Activated effector memory CD4-positive, alpha-beta T cell treated with Interleukin-2 at 50 U/mL for 16 hours (primary cell): ENCODE measurements around the gene TOLLIP.
"Not testable (repeated sequence)": the region's sequence is repeated elsewhere in the genome, so short reads cannot be mapped to it uniquely, and the experiment has no call there.

Experiments used
- DNase-seq: peaks from one replicate; pipeline ENCODE4 v3.0.0-alpha.2; 2020

TOLLIP gene

DNA sequence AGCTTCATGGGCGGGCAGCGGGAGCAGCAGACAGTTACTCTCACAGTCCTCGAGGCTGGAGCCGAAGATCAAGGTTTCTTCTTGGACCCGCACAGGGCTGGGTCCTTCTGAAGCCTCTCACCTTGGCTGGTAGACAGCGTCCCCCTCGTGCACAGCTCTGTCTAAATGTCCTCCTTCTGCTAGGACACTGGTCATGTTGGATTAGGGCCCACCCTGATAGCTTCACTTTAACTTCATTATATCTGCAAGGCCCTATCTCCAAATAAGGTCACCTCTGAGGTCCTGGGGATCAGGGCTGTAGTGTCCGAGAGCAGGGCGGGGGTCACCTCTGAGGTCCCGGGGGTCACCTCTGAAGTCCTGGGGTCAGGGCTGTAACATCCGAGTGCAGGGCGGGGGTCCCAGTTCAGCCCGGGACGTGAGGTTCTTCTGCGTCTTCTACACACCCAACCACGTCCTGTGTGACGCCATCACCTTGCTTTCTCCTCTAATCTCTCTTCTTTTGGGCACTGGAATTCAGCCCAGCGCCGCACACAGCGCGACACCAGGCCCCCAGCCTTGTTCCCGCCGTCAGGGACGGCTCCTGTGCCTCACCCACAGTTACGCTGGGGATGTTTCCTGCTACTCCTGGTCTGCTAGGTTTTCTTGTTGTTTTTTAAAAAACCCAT is 34.1 kb upstream of the TOLLIP start:
- no peak for DNase-seq

DNA sequence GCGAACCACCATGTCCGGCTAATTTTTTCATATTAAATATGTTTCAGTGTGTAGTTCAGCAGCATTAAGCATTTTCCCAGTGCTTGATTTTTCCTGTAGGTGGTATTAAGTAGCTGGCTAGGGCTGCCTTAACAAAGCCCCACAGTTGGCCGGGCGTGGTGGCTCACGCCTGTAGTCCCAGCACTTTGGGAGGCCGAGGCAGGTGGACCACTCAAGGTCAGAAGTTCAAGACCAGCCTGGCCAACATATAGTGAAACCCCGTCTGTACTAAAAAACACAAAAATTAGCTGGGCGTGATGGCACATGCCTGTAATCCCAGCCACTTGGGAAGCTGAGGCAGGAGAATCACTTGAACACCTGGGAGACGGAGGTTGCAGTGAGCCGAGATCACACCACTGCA is 33.5 kb upstream of the TOLLIP start:
- no peak for DNase-seq

DNA sequence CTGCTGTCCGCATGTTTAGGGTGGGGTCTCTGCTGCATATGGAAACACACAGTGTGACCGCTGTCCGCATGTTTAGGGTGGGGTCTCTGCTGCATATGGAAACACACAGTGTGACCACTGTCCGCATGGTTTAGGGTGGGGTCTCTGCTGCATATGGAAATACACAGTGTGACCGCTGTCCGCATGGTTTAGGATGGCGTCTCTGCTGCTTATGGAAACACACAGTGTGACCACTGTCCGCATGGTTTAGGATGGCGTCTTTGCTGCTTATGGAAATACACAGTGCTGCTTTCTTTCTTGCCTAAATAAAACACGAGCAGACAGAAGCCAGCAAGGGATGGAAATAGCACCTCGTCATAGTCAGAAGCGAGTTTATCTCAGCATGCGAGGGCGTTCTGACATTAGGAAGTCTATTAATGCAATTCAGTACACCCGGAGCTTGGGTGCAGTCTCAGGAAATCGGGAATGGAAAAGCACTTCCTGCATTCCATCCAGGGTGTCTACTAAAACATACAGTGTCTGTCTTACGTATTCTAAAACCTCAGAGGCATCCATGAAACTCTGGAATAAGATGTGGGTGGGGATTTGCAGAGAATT is 32.6 kb upstream of the TOLLIP start:
- no peak for DNase-seq

DNA sequence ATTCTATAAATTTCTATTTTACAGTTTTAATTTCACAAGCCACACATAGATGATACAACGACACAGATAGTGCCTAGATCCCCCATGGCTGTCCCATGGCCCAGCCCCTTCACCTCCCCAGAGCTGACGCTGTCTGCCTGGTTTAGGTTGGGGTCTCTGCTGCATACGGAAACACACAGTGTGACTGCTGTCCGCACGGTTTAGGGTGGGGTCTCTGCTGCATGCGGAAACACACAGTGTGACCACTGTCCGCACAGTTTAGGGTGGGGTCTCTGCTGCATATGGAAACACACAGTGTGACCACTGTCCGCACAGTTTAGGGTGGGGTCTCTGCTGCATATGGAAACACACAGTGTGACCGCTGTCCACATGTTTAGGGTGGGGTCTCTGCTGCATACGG is 31.8 kb upstream of the TOLLIP start:
- DNase-seq = not testable (repeated sequence)

DNA sequence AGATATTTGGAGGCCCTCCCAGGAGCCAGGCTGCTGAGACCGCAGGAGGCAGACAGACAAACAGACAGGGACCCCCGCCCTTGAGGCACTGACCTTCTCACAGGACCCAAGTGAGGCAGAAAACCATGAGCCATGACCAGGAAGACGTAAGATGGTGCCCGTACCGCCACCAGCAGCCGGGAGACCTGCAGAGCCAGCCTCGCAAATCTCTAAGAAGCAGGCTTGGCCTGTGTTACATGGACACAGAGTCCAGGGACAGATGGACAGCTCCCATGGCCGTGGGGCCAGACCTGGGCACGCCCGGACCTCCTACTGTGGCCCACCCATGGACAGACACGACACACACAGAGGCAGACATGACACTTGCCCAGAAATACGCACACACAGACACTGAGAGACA is 30.7 kb upstream of the TOLLIP start:
- no peak for DNase-seq

DNA sequence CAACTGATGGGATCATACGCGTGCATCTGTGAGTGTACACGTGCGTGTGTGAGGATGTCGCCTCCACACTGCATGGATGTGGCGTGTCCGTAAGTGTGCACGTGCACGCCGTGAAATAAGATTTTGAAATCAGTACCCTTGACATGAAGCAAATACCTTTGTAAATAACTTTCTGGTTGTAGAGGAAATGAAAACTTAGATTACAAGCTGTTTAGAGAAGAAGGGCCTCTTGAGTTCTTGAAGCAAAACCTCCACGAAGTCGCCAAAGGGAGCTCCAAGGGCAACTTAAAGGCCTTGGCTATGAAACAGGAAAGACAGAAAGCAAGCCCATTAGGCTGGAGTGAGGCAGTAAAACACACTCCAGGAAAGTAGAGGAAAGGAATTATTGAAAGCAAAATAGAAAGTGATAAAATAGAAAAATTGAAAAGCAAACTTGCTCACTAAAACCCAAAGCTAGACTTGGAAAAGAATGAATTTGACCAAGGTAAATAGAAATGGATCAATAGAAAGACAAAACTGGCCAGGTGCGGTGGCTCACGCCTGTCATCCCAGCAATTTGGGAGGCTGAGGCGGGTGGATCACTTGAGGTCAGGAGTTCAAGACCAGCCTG is 29.7 kb upstream of the TOLLIP start:
- DNase-seq = no peak

DNA sequence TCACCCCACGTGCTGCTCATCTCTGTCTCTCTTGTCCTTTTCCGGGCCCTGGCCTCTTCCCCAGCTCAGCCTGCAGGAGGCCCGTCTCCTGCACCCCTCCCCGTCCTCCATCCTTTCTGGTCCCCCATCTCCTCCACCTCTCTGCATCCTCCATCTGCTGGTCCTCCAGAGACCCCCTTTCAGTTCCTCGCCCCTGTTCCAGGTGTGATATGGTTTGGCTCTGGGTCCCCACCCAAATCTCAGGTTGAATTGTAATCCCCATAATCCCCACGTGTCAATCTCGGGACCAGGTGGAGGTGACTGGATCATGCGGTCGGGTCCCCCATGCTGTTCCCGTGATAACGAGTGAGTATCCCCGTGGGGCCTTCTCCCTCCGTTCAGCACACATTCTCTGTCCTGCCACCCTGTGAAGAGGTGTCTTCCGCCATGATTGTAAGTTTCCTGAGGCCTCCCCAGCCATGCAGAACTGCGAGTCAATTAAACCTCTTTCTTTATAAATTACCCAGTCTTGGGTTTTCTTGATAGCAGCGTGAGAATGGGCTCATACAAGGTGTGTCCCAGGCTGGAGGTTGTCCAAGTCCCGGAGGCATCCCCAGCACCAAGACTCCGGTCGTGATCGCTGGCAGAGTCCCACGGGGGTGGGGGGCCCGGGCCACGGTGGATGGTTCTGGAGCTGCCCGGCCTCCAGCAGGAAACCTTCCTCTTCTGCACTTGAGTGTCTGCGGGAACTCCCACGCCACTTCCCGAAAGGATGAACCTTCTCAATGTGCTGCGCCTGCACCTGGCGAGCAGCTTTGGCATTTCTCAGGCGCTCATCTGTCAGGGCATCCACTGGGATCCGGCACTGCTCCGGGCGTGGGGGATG is 29.0 kb upstream of the TOLLIP start:
- DNase-seq = peak; percentile 9

DNA sequence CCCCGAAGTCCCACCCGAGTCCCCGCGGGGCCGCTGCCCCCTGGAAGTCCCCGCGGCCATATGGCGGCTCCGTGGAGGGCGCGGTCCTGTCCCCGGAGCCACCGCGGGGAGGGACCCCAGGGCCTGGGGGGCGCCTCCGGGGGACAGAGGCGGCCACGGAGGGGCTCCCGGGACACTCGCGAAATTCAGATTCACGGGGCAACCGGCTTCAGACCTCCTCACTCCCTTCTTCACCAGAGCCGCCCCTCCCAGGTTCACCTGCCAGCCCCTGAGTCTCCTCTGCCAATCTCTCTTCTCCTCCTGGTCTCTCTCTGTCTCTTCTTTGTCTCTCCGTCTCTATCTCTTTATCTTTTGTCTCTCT is 28.2 kb upstream of the TOLLIP start:
- no peak for DNase-seq

DNA sequence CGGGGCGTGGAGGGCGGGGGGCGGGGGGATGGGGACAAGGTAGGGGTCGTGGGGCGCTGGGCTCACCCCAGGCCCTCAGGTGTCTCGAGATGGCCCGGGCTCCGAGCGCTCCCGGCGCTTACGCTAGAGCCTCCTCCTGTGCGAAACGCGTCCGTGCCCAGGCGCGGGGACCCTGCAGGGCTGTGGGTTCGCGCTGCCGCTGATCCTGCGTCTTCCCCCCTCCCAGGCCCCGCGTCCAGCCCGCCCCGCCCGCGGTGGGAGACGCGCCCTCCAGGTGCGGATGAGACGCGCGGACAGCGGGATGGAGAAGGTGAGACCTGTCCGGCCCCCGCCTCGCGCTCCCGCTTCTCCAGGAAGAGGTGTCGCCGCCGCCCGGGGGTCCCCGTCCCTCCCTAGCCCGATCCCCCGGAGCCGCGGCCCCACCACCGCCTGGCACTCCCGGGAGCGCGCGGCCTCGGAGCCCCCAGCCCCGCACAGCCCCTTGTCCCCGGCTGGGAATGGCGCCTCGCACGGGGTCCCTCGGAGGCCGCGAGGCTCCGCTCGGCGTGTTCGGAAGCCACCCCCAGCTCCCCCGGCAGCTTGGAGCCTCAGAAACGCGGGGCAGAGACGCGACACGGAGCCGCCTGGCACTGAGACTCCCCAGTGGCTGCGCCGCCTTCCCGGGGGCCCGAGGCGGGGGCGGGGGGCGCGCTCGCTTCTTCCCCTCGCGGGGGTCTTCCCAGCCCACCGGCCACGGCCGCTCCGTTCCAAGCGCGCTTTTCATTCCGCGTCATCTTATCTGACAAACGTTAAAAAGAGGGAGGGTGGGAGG is 27.6 kb upstream of the TOLLIP start:
- peak; percentile 28 for DNase-seq

DNA sequence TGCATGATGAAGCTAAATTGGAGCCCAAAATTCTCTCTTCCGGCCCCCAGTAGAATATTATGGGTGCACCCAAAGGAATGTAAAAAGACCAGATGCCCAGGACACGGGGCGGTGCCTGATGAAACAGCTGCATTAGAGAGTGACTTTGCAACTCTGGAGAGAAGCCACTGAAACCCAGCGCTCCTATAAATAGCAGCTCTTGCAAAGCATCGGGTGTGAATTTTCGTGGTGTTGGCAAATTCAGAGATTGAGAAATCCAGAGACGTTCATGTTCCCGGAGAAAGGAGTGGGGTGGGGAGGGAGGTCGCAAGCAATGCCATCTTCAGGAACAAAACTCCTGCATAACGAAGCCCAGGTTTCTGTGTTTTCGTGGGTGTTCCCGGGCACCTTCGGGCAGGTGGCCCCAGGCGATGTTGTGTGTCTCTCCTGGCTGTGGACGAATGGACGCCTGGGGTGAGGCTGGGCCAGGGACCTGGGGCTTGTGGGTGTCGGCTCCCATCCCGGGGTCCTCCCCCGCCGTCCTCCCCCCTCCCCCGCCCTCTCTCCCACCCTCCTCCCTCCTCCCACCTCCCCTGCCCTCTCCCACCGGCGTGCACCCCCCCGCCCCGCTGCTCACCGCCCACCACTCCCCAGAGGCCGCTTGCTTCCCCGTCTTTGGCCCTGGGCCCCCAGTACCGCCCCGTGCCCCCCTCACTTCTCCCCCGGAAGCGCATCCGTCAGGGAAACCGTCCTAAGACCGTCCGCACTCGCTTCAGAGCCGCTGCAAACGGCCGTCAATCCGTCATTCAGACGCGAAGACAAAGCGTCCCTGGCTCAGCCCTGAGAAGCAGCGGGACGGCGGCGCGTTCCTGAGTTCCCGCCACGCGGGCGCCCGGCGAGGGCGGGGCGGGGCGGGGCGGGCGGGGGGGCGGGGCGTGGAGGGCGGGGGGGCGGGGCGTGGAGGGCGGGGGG is 26.7 kb upstream of the TOLLIP start:
- DNase-seq = peak; percentile 37

DNA sequence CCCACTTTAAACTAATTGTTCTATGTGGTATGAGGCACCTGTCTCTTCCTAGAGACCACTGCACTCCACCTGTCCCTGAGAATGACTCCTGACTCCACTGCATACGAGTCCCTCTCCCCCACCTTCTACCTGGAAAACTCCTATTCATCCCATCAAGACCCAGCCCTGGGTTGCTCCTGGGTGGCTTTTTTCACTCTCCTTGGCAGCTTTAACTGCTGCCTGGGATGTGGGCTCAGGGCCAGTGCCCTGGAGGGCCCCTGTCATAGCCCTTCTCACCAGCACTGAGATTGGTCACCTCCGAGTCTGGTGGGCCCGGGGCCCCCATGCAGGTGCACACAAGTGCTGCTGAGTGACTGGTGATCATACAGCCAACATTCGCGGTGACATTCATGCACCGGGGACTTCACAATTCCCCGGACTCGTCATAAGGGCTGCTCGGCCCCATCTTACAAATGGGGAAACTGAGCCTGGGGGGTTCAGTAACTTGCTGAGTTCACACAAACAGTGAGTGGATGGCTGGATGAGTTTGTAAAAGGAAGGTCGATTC is 25.9 kb upstream of the TOLLIP start:
- DNase-seq = no peak

DNA sequence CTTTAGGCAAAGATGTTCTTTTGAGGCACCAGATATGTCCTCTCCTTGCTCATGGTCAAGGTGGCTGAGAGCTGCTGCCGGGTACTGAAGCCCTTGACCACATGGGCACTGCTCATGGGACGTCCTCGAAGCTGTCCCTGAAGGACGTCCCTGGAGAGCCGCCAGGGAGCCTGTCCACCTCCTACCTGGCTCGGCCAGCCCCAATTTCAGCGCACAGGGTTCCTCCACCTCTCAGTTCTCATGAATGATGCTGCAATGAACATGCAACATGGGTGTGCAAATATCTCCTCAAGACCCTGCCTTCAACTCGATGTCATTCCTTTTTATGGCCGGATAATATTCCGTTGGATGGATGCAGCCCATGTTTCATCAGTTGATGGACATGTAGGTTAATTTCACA is 24.4 kb upstream of the TOLLIP start:
- no peak for DNase-seq

DNA sequence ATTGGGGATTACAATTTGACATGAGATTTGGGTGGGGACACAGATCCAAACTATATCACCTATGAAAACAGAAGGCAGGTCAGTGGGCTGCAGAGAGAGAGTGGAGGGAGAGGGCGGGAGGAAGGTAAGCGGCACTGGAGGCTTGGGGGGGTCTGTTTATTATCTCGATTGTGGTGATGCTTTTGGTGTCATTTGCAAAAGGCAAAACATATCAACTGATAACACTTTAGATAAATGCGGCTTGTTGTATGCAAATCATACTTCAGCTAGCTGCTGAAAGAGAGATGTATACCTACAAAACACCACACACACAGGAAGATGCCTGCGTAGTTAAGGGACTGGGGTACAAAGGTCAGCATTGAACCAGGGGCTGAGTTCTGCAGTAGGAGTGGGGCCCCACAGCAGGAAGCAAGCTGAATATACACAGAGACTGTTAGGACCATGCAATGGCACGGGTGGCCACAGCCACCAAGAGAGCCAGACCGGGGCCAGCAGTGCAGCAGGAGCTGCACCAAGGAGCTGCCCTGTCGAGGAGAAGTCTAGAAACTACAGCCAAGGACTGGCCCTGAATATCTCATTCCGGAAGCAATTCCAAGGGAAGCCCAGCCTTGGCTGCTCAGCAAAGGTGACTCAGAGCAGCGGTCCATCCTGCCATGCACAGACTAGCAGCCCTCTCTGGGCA is 23.8 kb upstream of the TOLLIP start:
- DNase-seq = no peak

DNA sequence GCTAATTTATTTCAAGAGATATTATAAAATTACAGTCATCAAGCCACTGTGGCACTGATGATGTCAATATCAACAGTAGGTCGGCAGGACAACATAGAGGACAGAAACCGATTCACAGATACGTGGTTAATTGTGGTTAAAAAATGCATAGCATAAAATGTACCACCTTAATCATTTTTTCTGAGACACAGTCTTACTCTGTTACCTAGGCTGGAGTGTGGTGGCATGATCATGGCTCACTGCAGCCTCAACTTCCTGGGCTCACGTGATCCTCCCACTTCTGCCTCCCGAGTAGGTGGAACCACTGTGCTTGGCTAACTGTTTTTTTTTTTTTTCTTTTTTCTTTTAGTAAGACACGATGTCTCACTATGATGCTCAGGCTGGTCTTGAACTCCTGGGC is 21.0 kb upstream of the TOLLIP start:
- DNase-seq = no peak

DNA sequence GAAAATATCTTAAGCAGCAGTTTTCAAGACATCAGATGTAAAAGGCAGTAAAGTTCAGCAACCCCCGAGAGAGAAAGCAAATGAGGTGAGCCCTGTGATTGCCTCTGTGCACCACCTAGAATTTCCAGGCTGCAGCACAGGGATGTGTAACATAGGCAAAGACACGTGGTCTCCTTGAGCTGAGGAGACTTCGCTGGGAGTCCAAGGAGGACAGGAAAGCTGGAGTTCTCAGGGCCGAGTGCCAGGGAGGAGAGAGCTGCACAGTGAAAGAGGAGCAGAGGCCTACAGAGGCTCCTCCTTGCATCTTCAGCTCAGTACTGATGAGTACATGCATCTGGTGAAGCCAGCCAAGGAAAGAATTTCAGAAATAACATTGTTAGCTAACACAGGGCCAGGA is 17.6 kb upstream of the TOLLIP start:
- no peak for DNase-seq

DNA sequence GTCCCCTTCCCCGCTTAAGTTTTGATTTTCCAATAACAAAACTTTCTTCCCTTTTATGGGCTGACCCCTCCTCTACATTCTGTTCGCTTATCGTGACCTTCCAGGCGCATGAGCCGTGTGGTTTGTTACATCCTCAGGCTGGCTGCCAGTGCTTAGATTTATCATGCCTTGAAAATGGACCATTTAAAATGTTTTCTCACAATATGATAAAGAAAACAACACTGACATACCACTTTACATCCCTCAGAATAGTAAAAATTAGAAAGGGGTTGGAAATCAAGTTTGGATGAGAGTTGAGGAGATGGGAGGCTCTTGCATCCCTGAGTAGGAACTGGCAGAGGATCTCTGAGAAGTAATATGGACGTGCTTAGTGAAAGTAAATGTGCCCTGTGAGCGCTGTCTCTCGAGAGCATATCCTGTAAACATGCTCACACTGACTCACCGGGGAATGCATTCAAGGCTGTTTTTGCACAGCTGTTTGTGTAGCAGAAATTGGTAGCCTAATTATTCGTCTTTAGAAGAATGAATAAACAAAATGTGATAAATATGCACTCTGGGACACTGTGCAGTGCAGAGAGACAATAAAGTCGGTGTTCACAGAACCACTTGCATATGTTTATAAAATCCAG is 17.1 kb upstream of the TOLLIP start:
- no peak for DNase-seq

DNA sequence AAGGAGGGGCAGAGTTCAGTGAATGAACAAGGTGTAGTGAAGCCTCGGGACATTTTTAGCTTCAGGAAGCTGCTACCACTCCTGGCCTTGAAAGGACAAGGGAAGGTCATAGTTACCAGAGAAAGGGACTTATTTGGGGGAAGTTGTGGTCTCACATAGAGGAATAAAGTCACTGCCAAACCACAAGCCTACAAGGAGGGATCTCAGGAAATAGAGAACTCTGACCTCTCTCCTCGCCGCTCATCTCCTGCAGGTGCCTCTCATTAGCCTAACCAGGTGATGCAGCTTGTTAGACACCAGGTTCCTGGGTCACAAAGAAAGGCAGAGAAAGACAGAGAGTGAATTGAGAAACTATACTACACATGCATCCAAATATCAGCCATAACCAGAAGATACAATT is 14.3 kb upstream of the TOLLIP start:
- DNase-seq = no peak

DNA sequence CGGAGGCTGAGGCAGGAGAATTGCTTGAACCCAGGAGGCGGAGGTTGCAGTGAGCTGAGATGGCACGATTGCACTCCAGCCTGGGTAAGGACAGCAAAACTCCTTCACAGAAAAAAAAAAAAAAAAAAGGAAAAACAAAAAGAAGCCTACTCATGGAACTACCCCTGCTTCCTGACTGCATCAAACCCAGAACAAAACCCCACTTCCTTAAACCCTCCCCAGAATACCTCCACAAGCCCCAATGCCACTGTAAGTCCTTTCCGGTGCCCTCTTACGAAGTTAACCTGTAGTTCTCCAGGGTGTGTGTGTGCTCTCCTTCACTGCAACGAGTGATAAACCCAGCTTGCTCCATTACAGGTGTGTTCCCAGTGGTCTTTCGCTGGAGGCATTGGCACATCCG is 8.6 kb upstream of the TOLLIP start:
- no peak for DNase-seq

DNA sequence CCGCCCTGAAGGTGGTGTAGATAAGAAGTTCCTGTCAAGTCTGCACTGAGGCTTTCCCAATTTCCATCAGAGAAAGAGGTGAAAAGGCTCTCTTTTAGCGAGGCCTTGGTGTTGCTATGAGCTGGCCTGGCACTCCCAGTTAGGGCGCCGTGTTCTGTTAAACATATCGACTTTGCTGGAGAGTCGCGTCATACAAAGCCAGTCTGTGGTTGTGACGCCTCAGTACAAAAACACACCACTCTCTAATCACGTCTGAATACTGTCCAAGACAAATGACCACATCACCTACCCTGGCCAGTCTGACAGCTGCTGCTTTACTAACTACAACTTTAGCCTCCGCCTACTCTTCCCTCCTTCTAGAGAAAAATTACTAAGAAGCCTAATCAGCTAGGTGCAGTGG is 8.0 kb upstream of the TOLLIP start:
- no peak for DNase-seq

DNA sequence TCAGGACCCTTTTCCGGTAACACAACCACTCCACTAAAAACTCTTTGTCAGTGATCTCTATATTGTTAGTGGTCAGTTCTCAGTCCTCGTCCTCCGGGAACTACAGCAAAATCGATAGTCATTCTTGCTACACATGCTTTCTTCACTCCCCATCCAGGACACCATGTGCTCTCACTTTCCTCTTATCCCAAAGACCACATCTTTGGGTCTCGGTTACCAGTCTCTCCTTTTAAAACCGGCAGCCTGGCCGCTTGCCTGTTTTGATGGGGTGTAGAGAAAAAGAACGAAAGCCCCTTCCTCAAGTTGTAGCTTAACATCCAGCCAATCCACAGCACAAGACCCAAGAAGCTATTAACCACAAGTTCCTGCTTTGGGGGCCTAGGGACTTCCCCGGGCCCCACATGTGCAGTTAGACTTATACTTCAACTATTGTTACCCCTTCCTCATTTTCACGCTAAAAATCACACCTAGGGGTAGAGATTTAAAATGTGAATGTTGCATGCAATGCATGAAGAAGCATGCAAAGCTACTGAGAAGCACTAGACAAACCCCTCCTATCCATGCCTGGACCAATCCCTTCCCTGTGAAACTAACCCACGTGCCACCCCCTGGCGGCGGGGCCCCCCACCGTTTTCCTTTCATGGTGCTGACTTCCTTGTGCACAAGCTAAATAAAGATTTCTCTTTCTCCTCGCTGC is 1.5 kb upstream of the TOLLIP start:
- DNase-seq = peak; percentile 20
